Measurements from ENCODE around the gene SLC35G6. TPM values are rescaled to one million over a fixed set of nuclear protein-coding genes. Genes with fewer than 3 reads are reported as not detected.

Gene SLC35G6
- total and polyA plus RNA-seq, 2 experiments from 2014 or later: 0.16 TPM; not detected in 1

GRCh38 chr17:7483255-7484066 lies 2.2 kb downstream of the SLC35G6 start (continued):
- TF ChIP-seq ZNF462 (CRISPR knock-in tag; IDR thresholded peaks at IDR 0.05) (no peak), REST (IDR thresholded peaks at IDR 0.05; ENCODE audit: unreplicated experiment) (no peak), EZH2 (IDR thresholded peaks at IDR 0.05; ENCODE audit: low read depth, unreplicated experiment) (no peak), EZH2phosphoT487 (IDR thresholded peaks at IDR 0.05; ENCODE audit: unreplicated experiment) (no peak), ZNF331 (CRISPR knock-in tag; IDR thresholded peaks at IDR 0.05; ENCODE audit: low read depth) (no peak), NANOG (IDR thresholded peaks at IDR 0.05; ENCODE audit: borderline replicate concordance) (no peak)

All from GM23338 (cell line).